AG10803 (cell line): ENCODE measurements around the gene KLHDC2.
"Not testable (repeated sequence)": the region's sequence is repeated elsewhere in the genome, so short reads cannot be mapped to it uniquely, and the experiment has no call there.

Source experiments
- DNase-seq: peaks from one replicate; pipeline ENCODE4 v3.0.0; 2010; ENCODE audit warnings: low read depth
- H3K4me3 ChIP-seq: 2 replicates; pipeline ENCODE4 v1.5.1; 2011; ENCODE audit warnings: mild to moderate bottlenecking, low read length, control low read depth
- CTCF ChIP-seq: conservative IDR thresholded peaks from 2 replicates; pipeline ENCODE4 v1.5.1; 2011; ENCODE audit warnings: mild to moderate bottlenecking, low read length, control low read depth, inconsistent platforms

The KLHDC2 gene

GRCh38 chr14:49767571-49768300 is at the start of gene KLHDC2:
Gene KLHDC2, plus strand, starts transcription at chr14:49768153. Its CDS starts 316 bp downstream, at chr14:49768469.
- DNase-seq = peak; percentile 91
- TF ChIP-seq CTCF = no peak; the same call in 1 of the 2 replicates
- peak within 1 kb of the TSS; percentile 96 for H3K4me3 ChIP-seq

GRCh38 chr14:49720744-49721143 is 47.2 kb upstream of the KLHDC2 start:
- DNase-seq = no peak
- no peak overlapping the region for H3K4me3 ChIP-seq
- no peak for TF ChIP-seq CTCF

DNA sequence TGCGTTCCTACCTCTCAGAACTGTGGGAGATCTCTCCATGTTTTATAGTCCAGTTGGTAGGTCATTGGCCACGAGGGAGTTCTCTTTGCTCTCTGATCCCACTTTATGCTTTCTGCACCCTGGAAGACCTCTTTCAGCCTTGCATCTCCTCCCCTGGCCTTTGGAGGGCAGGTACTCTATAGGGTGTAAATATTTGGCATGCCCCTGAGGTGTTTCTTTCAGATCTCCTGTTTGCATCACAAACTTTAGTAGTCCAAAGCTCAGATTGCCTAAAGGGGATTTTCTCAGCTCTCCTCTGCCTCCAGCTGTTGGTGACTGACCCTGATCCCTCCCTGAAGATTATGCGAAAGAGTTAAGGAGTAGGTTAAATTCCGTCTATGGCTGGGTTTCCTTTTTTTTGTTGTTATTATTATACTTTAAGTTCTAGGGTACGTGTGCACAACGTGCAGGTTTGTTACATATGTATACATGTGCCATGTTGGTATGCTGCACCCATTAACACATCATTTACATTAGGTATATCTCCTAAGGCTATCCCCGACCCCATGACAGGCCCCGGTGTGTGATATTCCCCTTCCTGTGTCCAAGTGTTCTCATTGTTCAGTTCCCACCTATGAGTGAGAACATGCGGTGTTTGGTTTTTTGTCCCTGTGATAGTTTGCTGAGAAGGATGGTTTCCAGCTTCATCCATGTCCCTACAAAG is 46.1 kb upstream of the KLHDC2 start:
- not testable (repeated sequence) for DNase-seq, H3K4me3 ChIP-seq

GRCh38 chr14:49727171-49727570 is 40.8 kb upstream of the KLHDC2 start:
- H3K4me3 ChIP-seq = no peak overlapping the region
- DNase-seq = no peak
- TF ChIP-seq CTCF = no peak

GRCh38 chr14:49732896-49733295 is 35.1 kb upstream of the KLHDC2 start:
- H3K4me3 ChIP-seq = no peak overlapping the region
- no peak for DNase-seq
- no peak for TF ChIP-seq CTCF

- no peak overlapping the region for H3K4me3 ChIP-seq
- DNase-seq = no peak
- no peak for TF ChIP-seq CTCF
These were observed 34.1 kb upstream of the KLHDC2 start for GRCh38 chr14:49733836-49734235.

- H3K4me3 ChIP-seq, DNase-seq: not testable (repeated sequence)
These were observed 32.3 kb upstream of the KLHDC2 start for GRCh38 chr14:49735669-49736068.

GRCh38 chr14:49745191-49745590 is 22.8 kb upstream of the KLHDC2 start:
- no peak overlapping the region for H3K4me3 ChIP-seq
- TF ChIP-seq CTCF = no peak

DNA sequence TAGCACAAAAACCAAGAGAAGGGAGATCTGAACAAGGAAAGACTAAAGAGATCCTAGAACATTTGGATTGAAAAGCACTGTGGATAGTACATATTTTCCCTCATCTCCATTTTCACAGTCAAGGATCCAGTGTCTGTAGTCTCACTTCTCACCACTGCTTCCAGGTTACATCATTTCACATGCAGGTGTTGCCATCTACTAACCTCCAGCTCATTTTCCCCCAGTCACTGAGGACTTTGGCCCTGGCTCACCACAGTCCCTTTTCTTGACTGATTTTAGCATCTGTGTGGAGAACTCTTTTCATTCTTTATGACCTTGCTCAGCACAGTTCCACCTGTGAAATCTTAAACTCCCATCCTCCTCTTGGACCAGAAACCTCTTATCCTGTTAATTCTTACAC is 21.5 kb upstream of the KLHDC2 start:
- not testable (repeated sequence) for H3K4me3 ChIP-seq, DNase-seq

More at GRCh38 chr14:49745191-49745590, 22.8 kb upstream of the KLHDC2 start:
- DNase-seq = no peak
